ENCODE data around the gene KPTN.

DNA sequence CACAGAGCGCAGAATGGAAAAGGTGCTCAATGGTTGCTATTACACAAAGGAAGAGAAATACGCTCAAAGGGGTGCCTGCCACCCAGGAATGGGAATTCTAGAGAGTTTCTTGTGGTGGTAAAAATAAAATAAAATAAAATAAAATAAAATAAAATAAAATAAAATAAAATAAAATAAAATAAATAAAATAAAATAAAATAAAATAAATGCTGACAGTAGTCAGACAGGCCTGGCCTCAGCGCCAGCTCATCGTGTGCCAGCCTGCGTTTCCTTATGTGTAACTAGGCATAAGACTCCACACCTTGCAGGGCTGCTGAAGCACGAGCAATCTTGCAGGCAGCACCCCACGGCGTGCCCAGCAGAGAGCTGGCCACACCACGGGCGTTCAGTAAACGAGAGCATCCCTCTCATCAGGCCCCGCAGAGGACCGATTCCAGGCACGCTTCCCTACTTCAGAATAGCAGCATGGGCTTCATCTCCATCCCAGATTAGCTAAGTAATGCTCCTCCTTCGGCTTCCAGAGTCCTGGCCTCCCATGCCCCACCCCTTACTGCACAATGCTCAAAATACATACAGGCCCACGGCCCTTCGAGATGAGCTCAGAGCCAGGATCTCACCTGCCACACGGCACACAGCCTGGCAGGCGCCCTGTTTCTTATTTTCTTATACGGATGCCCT, 25.3 kb upstream of the KPTN start:
- TF ChIP-seq, protein P1, sequence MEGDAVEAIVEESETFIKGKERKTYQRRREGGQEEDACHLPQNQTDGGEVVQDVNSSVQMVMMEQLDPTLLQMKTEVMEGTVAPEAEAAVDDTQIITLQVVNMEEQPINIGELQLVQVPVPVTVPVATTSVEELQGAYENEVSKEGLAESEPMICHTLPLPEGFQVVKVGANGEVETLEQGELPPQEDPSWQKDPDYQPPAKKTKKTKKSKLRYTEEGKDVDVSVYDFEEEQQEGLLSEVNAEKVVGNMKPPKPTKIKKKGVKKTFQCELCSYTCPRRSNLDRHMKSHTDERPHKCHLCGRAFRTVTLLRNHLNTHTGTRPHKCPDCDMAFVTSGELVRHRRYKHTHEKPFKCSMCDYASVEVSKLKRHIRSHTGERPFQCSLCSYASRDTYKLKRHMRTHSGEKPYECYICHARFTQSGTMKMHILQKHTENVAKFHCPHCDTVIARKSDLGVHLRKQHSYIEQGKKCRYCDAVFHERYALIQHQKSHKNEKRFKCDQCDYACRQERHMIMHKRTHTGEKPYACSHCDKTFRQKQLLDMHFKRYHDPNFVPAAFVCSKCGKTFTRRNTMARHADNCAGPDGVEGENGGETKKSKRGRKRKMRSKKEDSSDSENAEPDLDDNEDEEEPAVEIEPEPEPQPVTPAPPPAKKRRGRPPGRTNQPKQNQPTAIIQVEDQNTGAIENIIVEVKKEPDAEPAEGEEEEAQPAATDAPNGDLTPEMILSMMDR (optimal IDR thresholded peaks at IDR 0.05 in 1 of 3, IDR thresholded peaks at IDR 0.05 in 1 of 3, conservative IDR thresholded peaks at IDR 0.05 in 1 of 3; ENCODE audit: extremely low read depth in 1 of 3, insufficient read depth in 2 of 3, low read length in 3 of 3): no peak
- no peak for TF ChIP-seq EZH2 (IDR thresholded peaks at IDR 0.05; ENCODE audit: low read length)
